T-helper 2 cell treated with Interferon-gamma antibody and Interleukin-4, amounts not matched to agents 100 ng/mL and 5 ng/mL, for 36 hours (primary cell): ENCODE data around the gene GLIS2. TPM values are rescaled to one million over a fixed set of nuclear protein-coding genes. Genes with fewer than 3 reads are reported as not detected.

Experiments used
- intact Hi-C: fragments of 100-400 bp; cut with micrococcal nuclease; formaldehyde crosslinking; loops from one replicate; pipeline ENCODE4 v1.15.1; 2023
- total RNA-seq: library from RNA; stranded (reverse); gene quantifications from 2 replicates; pipeline ENCODE4 v1.2.3, GENCODE V29; 2022

GLIS2 gene
- total RNA-seq, 1 donor from 2014 or later, result 0.64 TPM

DNA sequence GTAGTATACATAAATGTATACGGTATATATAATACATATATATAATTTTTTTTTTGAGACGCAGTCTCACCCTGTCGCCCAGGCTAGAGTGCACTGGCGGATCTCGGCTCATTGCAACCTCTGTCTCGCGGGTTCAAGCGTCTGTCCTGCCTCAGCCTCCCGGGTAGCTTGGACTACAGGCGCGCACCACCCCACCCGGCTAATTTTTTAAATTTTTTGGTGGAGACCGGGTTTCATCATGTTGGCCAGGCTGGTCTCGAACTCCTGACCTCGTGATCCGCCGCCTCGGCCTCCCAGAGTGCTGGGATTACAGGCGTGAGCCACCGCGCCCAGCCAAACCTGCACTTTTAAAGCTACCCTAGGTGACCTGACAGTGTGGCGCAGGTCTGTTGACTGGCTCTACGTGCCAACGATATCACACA, 34.5 kb downstream of the GLIS2 start:
- intact Hi-C loops, result loop anchor here (2.0 kb wide), 1 partner anchor 78 kb away; the partner anchor contains the start of gene TFAP4

DNA sequence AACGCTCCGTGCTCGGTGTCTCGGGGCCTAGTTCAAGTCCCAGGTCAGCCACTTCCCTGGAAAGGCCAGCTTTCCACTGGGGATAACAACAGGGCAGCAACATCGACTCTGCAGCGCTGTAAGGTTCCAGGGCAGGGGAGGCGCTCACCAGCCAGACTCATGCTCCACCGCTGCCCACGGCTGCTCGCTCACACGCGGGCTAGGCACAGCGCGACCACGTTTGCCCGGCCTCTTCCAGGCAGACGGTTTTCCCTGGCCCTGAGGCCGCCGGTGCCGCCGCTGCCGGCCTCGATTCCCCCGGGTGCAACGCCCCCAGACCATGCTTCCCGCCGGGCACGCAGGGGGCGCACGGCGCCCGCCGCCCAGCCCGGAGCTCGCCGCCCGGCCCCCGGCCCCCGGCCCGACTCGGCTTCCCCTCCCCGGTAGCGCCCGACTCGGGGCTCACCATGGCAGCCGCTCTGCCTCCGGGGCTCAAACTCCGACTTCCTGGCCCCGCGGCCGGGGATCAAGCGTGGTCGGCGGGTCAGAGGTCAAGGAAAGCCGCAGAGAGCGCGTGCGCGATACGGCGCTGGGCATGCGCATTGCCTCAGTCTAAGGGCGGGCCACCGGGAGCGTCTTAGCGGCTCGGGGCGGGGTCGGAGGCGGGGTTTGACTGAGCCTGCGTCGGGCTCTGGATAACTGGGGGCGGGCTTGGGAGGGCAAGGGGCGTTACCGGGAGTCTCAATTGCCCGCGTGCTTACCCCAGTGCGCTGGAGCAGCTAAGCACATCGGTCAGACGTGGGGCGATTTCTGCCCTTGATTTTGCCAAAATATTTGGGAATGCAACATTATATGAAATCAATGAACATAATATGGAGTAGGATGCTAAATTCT, 35.2 kb downstream of the GLIS2 start, which contains the start of gene PAM16:
PAM16 (minus strand) TSS at position 535 of the 873 bp plus-strand sequence; CDS start at position 448, 87 bp downstream.
- intact Hi-C loops, result loop anchor here (1.0 to 2.0 kb wide), 2 partner anchors 44 to 78 kb away; partner anchors contain the start of gene TFAP4

DNA sequence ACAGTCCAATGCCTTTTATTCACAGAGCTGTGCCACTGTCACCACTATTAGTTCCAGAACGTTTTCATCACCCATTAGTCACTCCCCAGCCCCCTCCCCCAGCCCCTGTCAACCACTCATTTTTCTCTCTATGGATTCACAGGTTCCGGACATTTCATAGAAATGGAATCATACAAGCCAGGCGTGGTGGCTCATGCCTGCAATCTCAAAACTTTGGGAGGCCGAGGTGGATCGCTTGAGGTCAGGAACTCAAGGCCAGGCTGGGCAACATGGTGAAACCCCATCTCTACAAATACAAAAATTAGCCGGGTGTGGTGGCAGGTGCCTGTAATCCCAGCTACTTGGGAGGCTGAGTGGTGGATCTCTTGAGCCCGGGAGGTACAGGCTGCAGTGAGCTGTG, 36.0 kb downstream of the GLIS2 start:
- intact Hi-C loops, result loop anchor here (1.0 to 2.0 kb wide), 2 partner anchors 45 to 79 kb away; partner anchors contain the start of gene TFAP4

DNA sequence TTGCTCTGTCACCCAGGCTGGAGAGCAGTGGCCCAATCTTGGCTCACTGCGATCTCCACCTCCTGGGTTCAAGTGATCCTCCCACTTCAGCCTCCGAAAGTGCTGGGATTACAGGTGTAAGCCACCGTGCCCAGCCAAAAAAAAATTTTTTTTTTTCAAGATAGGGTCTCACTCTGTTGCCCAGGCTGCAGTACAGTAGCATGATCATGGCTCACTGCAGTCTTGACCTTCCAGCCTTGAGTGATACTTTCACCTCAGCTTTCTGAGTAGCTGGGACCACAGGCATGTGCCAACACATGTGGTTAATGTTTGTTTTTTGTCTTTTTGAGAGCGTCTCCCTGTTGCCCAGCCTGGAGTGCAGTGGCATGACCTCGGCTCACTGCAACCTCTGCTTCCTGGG, 37.0 kb downstream of the GLIS2 start:
- intact Hi-C loops, result no loop called here

DNA sequence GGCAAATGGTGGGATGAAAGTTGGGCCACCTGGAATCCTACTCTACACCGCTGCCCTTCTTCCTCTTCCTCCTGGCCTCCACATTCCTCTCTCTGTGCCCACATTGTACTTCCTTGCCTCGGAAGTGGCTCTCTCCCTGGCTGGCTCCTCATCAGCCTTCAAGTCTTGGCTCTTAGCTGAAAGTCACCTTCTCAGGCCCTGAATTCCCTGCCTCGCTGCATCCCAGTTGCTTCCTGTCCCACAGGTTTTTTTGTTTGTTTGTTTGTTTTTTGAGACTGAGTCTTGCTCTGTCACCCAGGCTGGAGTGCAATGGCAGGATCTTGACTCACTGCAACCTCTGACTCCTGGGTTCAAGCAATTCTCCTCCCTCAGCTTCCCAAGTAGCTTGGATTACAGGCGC, 37.8 kb downstream of the GLIS2 start:
- intact Hi-C loops, result no loop called here

DNA sequence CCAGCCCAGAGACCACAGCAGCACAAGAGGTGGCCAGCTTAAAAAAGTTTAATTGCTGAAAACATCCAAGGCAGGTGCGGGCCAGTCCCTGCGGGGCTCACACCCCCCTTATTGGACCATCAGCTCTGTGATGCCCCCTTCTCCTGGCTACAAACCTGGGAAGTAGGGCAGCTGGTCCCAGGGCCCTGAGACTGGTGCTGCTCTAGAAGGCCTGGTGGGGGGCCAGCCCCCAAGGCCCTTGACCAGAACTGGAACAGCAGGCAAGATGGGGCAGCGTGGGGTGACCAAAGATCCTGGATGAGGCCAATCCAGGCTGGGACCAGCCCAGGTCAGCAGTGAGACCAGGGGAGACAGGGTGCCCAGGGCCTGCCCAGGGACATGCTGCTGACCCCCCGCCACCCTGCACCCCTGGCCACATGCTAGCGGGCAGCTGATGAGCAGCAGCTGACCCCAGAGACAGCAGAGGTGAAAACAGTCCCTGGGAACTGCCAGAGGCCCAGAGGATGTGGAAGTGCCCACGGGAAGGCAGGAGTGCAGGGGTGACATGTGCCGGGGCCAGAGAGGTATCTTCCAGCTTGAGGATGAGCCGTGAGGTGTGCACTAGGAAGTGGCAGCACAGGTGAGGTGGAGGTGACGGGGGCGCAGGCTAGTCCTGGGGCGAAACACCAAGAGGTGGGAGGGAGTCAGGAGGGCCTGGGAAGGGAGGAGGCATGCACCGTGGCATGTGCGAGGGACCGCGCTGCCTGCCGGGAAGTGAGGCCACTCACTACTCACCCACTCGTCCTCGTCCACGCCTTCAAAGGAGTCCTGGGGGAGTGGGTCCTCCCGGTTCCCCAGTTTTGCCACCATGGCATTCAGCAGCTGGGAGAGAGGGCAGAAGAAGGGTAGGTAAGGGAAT, 38.9 kb downstream of the GLIS2 start:
- intact Hi-C loops, result loop anchor here (5.0 kb wide), 1 partner anchor 48 kb away; no protein-coding TSS in a partner anchor

DNA sequence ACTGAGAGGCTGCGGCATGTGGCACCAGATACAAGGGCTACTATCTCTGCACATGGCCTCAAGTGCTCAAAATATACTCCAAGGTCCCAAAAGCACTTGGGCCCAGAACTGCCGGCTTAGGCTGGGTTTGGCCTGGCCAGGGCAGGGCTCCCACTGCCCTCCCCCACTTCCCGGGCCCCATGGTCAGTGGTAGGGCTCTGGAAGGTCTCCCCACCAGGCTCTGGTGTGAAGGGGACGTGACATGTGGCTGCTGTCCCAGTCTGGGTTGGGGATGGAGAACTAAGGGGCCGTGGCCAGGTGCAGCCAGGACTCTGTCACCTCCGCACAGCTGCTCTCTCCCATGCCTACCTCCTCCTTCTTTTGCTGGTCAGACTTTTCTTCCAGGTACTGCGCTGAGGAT, 41.0 kb downstream of the GLIS2 start:
- intact Hi-C loops, result loop anchor here (5.0 kb wide), 1 partner anchor 45 kb away; no protein-coding TSS in a partner anchor

DNA sequence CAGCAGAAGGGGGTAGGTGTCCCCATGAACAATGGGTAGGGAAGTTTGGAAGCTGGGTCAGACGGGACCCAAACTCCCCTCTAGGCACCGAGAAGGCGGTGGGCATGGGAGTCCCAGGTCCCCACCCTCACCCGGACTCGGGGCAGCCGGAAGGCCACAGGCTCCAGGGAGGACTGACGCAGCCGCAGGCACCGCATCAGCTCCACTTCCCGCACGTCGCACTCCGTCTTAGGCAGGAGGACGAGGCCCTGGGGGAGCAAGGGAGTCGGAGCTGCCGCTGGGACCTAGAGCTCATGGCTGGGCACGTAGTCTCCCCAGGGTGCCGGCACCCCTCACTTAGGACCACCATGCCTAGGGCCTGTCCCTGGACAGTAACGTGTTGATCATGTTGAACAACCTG, 42.4 kb downstream of the GLIS2 start:
- intact Hi-C loops, result loop anchor here (5.0 kb wide), 1 partner anchor 44 kb away; no protein-coding TSS in a partner anchor

DNA sequence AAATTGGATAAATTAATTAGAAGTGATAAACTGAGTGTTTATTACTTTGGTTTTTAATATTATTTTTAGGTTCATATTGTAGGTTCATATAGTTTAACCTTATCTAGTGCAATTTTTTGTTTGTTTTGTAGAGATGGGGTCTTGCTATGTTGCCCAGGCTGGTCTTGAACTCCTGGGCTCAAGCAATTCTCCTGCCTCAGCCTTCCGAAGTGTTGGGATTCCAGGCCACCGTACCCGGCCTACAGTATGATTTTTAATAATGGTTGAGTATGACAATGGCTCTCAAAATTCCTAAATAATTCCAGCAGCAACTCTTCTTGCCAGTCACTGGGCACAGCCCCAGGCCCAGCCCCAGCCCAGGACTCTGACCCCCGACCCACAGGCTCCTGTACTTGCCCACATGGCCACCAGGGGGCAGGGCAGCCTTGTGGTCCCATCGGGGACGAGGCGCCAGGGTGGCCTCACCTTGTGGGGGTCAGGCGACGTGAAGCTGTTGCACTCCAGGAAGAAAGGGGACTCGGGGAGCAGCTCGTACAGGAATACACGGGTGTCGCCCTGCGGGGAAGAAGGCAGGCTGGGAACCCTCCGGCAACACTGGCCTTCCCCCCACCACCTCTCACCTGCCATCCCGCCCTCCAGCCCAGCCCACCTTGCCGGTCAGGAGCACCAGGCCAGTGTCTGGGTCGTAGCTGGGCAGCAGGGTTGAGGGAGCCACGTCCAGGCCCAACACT, 43.1 kb downstream of the GLIS2 start:
- intact Hi-C loops, result loop anchor here (5.0 kb wide), 1 partner anchor 43 kb away; no protein-coding TSS in a partner anchor

DNA sequence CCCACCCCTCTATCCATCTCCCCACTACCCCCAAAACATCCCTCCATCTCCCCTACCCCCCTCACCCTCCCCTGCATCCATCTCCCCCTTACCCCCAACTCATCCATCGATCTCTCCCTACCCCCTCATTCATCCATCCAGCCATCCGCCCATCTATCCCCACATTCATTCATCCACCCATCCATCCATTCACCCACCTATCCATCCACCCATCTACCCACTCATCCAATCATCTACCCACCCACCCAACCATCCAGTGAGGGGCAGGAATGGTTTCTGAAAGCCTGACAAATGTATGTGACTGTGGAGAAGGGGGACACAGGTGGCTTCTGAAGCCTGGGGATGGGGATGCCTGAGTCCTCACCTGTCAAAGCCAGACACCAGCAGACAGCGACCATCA, 44.0 kb downstream of the GLIS2 start:
- intact Hi-C loops, result loop anchor here (5.0 kb wide), 1 partner anchor 42 kb away; no protein-coding TSS in a partner anchor

DNA sequence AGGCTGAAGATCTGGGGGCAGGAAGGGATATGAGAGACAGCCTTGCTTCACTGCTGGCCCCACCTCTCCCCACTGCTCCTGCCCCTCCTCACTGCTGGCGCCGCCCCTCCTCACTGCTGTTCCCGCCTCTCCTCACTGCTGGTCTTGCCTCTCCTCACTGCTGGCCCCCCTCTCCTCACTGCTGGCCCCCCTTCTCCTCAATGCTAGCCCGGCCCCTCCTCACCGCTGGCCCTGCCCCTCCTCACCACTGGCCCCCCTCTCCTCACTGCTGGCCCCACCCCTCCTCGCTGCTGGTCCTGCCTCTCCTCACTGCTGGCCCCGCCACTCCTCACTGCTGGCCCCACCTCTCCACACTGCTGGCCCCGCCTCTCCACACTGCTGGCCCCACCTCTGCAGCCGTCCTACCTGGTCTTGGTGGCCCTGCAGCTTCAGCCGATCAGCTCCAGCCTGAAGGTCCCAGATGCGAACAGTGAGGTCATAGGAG, 44.7 kb downstream of the GLIS2 start:
- intact Hi-C loops, result no loop called here

DNA sequence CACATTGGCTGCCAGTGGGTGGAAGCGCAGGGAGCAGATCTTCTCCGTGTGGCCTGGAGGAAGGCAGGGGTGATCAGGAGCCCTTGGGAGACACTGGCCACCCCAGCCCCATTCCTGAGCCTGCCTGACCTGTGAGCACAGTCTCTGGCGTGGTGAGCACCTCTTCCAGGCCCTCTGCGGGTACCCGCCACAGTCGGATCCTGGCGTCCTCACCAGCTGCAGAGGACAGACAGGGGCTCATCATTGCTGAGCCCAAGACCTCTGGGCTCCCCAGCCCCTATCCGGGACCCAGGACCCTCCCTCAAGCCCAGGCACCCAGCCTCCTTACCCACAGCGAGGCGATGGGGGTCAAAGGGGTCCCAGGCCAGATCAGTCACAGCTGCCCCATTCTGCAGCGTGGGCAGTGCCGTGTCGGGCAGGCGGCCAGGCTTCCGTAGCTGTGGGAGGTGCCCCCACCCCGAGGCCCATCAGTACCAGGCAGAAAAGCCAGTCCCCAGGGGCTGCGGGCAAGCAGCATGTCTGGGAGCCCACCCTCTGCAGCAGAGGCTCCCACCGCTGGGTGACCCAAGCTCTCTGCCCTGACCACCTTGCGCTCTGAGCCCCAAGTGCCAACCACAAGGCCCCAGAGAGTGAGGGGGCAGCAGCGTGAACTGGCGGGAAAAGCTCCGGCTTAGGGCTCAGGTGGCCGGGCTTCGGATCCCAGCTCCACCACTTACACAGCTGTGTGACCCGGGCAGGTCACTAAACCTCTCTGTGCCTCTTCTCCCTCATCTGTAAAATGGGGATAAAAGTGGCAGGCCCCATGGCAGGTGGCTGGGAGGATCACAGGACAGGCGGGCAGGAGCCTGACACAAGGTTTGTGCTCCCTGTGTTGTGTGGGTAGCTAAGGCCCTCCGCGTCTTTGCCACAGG, 45.4 kb downstream of the GLIS2 start:
- intact Hi-C loops, result no loop called here

DNA sequence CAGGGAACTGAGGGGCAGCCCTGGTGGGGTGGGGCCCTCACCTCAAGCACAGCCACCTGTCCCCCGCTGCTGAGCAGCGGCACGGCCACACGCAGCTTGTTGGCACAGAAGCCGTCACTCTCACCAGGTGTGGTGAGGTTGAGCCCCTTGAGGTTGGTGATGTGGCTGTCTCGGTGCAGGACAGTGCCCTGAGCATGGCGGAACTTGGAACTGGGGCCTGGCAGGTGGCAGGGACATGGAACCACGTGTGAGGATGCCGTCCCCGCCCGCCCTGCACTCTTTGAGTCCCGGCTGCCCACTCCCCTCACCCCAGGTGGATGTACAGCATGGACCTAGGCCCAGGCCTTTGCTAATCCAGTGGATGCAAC, 46.1 kb downstream of the GLIS2 start:
- intact Hi-C loops, result no loop called here

DNA sequence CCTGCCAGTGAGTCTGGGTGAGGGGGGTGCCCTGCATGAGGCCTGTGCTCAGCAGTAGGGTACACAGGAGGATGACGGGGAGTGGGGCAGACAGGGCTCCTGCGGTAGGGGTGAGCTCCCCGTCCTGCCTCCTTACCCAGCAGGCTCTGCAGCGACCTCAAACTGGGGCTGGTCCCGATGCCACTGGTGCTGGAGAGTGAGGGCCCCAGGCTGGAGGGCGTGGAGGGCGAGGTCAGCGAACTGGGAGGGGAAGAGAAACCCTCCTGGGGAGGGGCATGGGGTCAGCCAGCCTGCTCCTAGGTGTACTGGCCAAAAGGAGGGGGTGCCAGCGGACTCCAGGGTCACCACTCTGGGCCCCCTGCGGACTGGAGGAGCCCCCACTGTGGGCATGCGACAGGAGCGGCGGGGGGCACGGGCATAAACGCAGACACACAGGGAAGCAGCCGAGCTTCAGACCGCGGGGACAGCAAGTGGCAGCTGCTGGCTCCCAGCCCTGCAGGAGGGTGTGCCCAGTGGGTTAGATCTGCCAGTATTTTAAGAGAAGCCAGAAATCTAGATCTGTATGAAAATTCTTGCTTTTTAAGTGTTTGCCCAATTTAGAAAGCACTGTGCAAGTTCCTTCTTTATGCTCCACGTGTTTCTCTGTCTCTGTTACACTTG, 46.7 kb downstream of the GLIS2 start:
- intact Hi-C loops, result no loop called here

DNA sequence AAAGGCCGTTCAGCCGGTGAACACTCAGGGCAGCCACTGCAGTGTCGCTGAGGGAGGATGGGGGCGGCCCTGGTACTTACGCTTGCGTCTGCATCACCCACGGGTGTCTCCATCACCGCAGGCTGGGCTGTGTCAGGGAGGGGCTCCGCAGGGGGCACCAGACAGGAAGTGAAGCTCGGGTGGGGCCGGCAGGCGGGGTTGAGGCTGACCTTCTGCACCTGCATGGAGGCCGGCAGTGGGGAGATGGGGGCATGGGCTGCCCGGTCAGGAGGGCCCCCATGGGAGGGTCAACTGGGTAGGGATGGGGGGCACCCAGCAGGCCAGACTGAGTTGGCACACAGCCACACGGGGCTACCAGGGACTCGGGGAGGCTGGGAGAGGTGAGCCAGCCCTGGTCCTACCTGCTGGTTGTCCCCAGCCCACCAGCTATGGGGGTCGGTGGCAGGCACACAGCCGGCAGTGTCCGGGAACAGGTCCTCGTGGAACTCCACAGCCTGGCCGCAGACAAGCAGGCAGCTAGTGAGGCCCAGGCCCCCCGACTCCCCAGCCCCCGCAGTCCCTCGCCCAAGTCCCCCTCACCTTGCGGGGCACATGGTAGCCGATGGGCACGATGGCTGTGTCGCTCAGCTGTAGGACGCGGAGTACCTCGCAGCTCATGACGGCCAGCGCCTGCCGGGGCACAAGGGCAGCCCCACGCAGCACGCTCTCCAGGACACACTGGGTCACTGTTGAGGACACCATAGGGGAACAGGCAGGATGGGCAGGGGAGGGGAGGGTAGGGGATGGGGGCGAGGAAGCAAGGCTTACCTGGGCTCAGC, 48.5 kb downstream of the GLIS2 start:
- intact Hi-C loops, result no loop called here

DNA sequence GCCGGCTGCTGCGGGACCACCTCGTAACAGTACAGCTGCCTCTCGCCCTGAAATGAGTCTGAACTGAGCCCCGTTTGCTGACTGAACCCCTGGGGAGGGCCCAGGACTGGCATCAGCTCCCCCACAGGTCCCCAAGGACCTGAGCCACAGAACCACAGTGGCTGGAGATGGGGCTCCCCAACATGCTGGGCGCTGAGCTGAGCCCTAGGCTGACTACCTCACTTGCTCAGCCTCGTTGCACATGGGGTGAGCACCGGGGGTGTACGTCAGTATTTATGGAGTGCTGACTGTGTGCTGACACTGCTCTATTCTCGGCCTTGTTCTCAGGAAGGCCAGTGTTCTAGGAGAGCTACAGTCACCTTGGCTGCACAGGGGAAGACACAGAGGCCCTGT, 49.1 kb downstream of the GLIS2 start:
- intact Hi-C loops, result no loop called here

DNA sequence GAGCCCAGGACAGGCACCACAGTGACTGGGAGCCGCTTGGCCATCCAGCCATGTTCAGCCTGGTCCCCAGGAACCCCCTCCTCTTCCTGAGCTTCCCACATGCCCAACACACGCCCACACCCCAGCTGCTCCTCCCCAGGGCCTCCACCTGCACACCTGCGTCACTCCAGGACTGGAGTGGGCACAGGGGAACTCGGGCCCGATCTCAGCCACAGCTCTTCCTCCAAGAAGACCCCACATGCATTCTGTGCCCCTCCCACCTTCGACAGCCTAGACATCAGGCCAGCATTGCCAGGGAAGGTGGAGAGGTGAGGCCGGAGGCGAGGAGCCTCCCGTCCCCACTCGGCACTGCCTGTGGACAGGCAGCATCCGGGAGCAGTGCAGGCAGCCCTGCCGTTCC, 49.7 kb downstream of the GLIS2 start:
- intact Hi-C loops, result no loop called here

DNA sequence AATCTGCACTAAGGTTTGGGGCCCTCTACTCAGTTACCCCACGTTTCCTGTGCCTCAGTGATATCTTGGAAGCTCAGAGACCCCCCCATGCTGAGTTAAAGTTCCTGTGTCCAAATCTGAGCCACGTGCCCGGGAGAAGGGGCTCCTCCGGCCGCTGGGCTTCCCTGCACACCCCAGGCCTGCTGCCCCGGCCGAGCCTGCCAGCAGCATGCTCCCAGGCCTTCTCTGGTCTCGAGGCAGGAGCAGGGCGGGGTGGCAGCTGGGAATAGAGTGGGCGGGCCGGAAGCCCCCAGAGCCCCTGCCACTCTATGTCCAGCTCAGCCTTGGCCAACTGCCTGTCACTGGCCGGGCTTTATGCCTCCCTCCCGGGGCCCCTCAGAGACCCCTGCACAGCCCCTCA, 50.1 kb downstream of the GLIS2 start:
- intact Hi-C loops, result no loop called here
